HEK293 (cell line): ENCODE data around the gene TMEM187.

Experiments used
- EGR2 ChIP-seq: fragments of 450-650 bp; formaldehyde crosslinking; IDR thresholded peaks from 2 replicates; pipeline ENCODE4 v1.5.1; 2016; ENCODE audit warnings: low read depth, missing biosample characterization, missing genetic modification characterization
- GLI2 ChIP-seq: fragments of 450-650 bp; formaldehyde crosslinking; IDR thresholded peaks from 2 replicates; pipeline ENCODE4; 2017; ENCODE audit warnings: missing biosample characterization, missing genetic modification characterization, low read depth, borderline replicate concordance
- IKZF3 ChIP-seq: fragments of 450-650 bp; IDR thresholded peaks from 2 replicates; pipeline ENCODE4 v1.5.0; 2018; ENCODE audit warnings: missing biosample characterization, mild to moderate bottlenecking, missing genetic modification characterization, moderate library complexity
- KLF10 ChIP-seq: fragments of 450-650 bp; IDR thresholded peaks from 2 replicates; pipeline ENCODE4 v1.5.1; 2018; ENCODE audit warnings: missing biosample characterization, mild to moderate bottlenecking, missing genetic modification characterization
- MYNN ChIP-seq: fragments of 450-650 bp; formaldehyde crosslinking; IDR thresholded peaks from 2 replicates; pipeline ENCODE4 v1.5.1; 2016; ENCODE audit warnings: missing biosample characterization, missing genetic modification characterization, borderline replicate concordance
- YY1 ChIP-seq: fragments of 450-650 bp; formaldehyde crosslinking; IDR thresholded peaks from 2 replicates; pipeline ENCODE4 v1.5.1; 2018; ENCODE audit warnings: missing biosample characterization, missing genetic modification characterization
- ZBTB48 ChIP-seq: fragments of 450-650 bp; formaldehyde crosslinking; IDR thresholded peaks from 2 replicates; pipeline ENCODE4 v1.5.1; 2016; ENCODE audit warnings: missing biosample characterization, missing genetic modification characterization
- ZNF121 ChIP-seq: fragments of 450-650 bp; formaldehyde crosslinking; IDR thresholded peaks from 2 replicates; pipeline ENCODE4 v1.5.1; 2016; ENCODE audit warnings: missing biosample characterization, missing genetic modification characterization
- ZNF184 ChIP-seq: fragments of 450-650 bp; IDR thresholded peaks from 2 replicates; pipeline ENCODE4 v1.5.1; 2018; ENCODE audit warnings: missing biosample characterization, mild to moderate bottlenecking, missing genetic modification characterization
- ZNF2 ChIP-seq: fragments of 450-650 bp; formaldehyde crosslinking; IDR thresholded peaks from 2 replicates; pipeline ENCODE4 v1.5.1; 2016; ENCODE audit warnings: missing biosample characterization, missing genetic modification characterization
- ZNF350 ChIP-seq: fragments of 450-650 bp; formaldehyde crosslinking; IDR thresholded peaks from 2 replicates; pipeline ENCODE4 v1.5.0; 2017; ENCODE audit warnings: missing biosample characterization, mild to moderate bottlenecking, missing genetic modification characterization
- ZNF354C ChIP-seq: fragments of 450-650 bp; formaldehyde crosslinking; IDR thresholded peaks from 2 replicates; pipeline ENCODE4 v1.5.1; 2016; ENCODE audit warnings: missing biosample characterization, missing genetic modification characterization, low read depth, borderline replicate concordance
- ZNF654 ChIP-seq: fragments of 450-650 bp; formaldehyde crosslinking; IDR thresholded peaks from 2 replicates; pipeline ENCODE4 v1.5.1; 2016; ENCODE audit warnings: low read depth, missing biosample characterization, missing genetic modification characterization
- ZNF785 ChIP-seq: fragments of 450-650 bp; formaldehyde crosslinking; IDR thresholded peaks from 2 replicates; pipeline ENCODE4 v1.5.1; 2016; ENCODE audit warnings: missing biosample characterization, missing genetic modification characterization
- ZNF791 ChIP-seq: fragments of 450-650 bp; formaldehyde crosslinking; IDR thresholded peaks from 2 replicates; pipeline ENCODE4 v1.5.1; 2016; ENCODE audit warnings: missing biosample characterization, missing genetic modification characterization
- ZSCAN30 ChIP-seq: fragments of 450-650 bp; IDR thresholded peaks from 2 replicates; pipeline ENCODE4 v1.5.1; 2018; ENCODE audit warnings: missing biosample characterization, mild to moderate bottlenecking, missing genetic modification characterization, moderate library complexity
- TF ChIP-seq, protein P1 (sequence below): fragments of 450-650 bp; formaldehyde crosslinking; optimal IDR thresholded peaks from 2 replicates; pipeline ENCODE3; 2016; ENCODE audit warnings: missing biosample characterization, mild to moderate bottlenecking, missing genetic modification characterization
- TF ChIP-seq, protein P2 (sequence below): fragments of 450-650 bp; formaldehyde crosslinking; IDR thresholded peaks from 2 replicates; pipeline ENCODE4 v1.5.1; 2016; ENCODE audit warnings: missing biosample characterization, missing genetic modification characterization
- TF ChIP-seq, protein P3 (sequence below): fragments of 450-650 bp; formaldehyde crosslinking; IDR thresholded peaks from 2 replicates; pipeline ENCODE4 v1.5.1; 2016; ENCODE audit warnings: missing biosample characterization, missing genetic modification characterization
- TF ChIP-seq, protein P4 (sequence below): fragments of 450-650 bp; formaldehyde crosslinking; IDR thresholded peaks from 2 replicates; pipeline ENCODE4 v1.5.0; 2017; ENCODE audit warnings: missing biosample characterization, missing genetic modification characterization, borderline replicate concordance
- TF ChIP-seq, protein P5 (sequence below): fragments of 450-650 bp; formaldehyde crosslinking; IDR thresholded peaks from 2 replicates; pipeline ENCODE4 v1.5.1; 2016; ENCODE audit warnings: missing biosample characterization, missing genetic modification characterization
- TF ChIP-seq, protein P6 (sequence below): fragments of 450-650 bp; formaldehyde crosslinking; conservative IDR thresholded peaks from 2 replicates; pipeline ENCODE4 v1.5.1; 2016; ENCODE audit warnings: low read depth, missing biosample characterization, missing genetic modification characterization
- TF ChIP-seq, protein P7 (sequence below): fragments of 450-650 bp; formaldehyde crosslinking; IDR thresholded peaks from 2 replicates; pipeline ENCODE4 v1.5.1; 2017; ENCODE audit warnings: missing biosample characterization, missing genetic modification characterization

The TMEM187 gene

DNA sequence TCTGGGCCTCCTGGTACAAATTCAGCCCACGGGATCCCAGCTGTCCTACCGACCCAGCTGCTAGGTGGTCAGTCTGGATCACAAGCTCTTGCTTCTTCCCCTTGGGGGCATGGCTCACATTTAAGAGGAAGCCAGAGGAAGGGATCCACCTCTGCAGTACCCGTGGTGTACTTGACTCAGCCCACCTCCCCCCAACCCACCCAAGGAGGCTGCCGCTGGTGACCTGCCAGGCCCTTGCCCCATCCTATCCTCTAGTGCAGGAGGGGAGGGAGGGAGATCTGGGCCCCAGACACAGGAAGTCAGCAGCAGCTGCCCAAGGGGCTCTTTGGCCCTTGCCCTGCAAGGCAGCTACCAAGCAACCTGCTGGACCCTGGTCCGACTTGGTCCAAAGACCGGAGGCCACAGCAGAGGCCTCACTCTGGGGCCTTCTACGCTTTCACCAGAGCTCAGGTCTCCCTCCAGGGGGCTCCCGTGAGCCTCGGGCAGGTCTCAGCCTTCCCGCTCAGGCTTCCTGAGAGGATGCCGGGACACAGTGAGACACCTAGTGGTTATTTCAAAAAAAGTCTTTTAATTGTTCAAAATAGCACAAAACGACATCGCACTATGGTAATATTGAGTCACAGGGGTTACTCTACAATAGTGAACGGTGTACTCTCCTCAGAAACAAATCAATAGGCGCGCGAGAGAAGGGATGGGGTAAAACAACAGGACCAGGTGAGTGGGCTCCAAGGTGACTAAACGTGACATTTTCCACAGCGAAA is 25.4 kb upstream of the TMEM187 start (continued):
- no peak for TF ChIP-seq ZNF791
- TF ChIP-seq ZNF354C (tag by site-specific recombination), result no peak
- TF ChIP-seq, protein P1, sequence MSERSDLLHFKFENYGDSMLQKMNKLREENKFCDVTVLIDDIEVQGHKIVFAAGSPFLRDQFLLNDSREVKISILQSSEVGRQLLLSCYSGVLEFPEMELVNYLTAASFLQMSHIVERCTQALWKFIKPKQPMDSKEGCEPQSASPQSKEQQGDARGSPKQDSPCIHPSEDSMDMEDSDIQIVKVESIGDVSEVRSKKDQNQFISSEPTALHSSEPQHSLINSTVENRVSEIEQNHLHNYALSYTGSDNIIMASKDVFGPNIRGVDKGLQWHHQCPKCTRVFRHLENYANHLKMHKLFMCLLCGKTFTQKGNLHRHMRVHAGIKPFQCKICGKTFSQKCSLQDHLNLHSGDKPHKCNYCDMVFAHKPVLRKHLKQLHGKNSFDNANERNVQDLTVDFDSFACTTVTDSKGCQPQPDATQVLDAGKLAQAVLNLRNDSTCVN, result no peak
- TF ChIP-seq ZNF121 (tag by site-specific recombination), result no peak
- TF ChIP-seq ZNF184 (tag by site-specific recombination), result no peak
- TF ChIP-seq, protein P2, sequence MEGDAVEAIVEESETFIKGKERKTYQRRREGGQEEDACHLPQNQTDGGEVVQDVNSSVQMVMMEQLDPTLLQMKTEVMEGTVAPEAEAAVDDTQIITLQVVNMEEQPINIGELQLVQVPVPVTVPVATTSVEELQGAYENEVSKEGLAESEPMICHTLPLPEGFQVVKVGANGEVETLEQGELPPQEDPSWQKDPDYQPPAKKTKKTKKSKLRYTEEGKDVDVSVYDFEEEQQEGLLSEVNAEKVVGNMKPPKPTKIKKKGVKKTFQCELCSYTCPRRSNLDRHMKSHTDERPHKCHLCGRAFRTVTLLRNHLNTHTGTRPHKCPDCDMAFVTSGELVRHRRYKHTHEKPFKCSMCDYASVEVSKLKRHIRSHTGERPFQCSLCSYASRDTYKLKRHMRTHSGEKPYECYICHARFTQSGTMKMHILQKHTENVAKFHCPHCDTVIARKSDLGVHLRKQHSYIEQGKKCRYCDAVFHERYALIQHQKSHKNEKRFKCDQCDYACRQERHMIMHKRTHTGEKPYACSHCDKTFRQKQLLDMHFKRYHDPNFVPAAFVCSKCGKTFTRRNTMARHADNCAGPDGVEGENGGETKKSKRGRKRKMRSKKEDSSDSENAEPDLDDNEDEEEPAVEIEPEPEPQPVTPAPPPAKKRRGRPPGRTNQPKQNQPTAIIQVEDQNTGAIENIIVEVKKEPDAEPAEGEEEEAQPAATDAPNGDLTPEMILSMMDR (tag by site-specific recombination), result peak; percentile 96
- TF ChIP-seq, protein P3, sequence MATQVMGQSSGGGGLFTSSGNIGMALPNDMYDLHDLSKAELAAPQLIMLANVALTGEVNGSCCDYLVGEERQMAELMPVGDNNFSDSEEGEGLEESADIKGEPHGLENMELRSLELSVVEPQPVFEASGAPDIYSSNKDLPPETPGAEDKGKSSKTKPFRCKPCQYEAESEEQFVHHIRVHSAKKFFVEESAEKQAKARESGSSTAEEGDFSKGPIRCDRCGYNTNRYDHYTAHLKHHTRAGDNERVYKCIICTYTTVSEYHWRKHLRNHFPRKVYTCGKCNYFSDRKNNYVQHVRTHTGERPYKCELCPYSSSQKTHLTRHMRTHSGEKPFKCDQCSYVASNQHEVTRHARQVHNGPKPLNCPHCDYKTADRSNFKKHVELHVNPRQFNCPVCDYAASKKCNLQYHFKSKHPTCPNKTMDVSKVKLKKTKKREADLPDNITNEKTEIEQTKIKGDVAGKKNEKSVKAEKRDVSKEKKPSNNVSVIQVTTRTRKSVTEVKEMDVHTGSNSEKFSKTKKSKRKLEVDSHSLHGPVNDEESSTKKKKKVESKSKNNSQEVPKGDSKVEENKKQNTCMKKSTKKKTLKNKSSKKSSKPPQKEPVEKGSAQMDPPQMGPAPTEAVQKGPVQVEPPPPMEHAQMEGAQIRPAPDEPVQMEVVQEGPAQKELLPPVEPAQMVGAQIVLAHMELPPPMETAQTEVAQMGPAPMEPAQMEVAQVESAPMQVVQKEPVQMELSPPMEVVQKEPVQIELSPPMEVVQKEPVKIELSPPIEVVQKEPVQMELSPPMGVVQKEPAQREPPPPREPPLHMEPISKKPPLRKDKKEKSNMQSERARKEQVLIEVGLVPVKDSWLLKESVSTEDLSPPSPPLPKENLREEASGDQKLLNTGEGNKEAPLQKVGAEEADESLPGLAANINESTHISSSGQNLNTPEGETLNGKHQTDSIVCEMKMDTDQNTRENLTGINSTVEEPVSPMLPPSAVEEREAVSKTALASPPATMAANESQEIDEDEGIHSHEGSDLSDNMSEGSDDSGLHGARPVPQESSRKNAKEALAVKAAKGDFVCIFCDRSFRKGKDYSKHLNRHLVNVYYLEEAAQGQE (tag by site-specific recombination), result no peak
- no peak for TF ChIP-seq KLF10 (tag by site-specific recombination)
- TF ChIP-seq YY1, result no peak
- no peak for TF ChIP-seq ZNF350
- TF ChIP-seq ZNF654 (tag by site-specific recombination), result peak; percentile 89
- TF ChIP-seq MYNN (tag by site-specific recombination), result no peak
- TF ChIP-seq IKZF3 (tag by site-specific recombination), result no peak
- TF ChIP-seq ZNF785 (tag by site-specific recombination), result no peak
- TF ChIP-seq, protein P4, sequence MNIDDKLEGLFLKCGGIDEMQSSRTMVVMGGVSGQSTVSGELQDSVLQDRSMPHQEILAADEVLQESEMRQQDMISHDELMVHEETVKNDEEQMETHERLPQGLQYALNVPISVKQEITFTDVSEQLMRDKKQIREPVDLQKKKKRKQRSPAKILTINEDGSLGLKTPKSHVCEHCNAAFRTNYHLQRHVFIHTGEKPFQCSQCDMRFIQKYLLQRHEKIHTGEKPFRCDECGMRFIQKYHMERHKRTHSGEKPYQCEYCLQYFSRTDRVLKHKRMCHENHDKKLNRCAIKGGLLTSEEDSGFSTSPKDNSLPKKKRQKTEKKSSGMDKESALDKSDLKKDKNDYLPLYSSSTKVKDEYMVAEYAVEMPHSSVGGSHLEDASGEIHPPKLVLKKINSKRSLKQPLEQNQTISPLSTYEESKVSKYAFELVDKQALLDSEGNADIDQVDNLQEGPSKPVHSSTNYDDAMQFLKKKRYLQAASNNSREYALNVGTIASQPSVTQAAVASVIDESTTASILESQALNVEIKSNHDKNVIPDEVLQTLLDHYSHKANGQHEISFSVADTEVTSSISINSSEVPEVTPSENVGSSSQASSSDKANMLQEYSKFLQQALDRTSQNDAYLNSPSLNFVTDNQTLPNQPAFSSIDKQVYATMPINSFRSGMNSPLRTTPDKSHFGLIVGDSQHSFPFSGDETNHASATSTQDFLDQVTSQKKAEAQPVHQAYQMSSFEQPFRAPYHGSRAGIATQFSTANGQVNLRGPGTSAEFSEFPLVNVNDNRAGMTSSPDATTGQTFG (tag by site-specific recombination), result no peak
- TF ChIP-seq, protein P5, sequence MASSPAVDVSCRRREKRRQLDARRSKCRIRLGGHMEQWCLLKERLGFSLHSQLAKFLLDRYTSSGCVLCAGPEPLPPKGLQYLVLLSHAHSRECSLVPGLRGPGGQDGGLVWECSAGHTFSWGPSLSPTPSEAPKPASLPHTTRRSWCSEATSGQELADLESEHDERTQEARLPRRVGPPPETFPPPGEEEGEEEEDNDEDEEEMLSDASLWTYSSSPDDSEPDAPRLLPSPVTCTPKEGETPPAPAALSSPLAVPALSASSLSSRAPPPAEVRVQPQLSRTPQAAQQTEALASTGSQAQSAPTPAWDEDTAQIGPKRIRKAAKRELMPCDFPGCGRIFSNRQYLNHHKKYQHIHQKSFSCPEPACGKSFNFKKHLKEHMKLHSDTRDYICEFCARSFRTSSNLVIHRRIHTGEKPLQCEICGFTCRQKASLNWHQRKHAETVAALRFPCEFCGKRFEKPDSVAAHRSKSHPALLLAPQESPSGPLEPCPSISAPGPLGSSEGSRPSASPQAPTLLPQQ (tag by site-specific recombination), result no peak
- TF ChIP-seq ZNF2 (tag by site-specific recombination), result peak; percentile 30; the same call in 1 of the 2 replicates
- TF ChIP-seq ZSCAN30 (tag by site-specific recombination), result peak; percentile 74; the same call in 1 of the 2 replicates
- TF ChIP-seq, protein P6, sequence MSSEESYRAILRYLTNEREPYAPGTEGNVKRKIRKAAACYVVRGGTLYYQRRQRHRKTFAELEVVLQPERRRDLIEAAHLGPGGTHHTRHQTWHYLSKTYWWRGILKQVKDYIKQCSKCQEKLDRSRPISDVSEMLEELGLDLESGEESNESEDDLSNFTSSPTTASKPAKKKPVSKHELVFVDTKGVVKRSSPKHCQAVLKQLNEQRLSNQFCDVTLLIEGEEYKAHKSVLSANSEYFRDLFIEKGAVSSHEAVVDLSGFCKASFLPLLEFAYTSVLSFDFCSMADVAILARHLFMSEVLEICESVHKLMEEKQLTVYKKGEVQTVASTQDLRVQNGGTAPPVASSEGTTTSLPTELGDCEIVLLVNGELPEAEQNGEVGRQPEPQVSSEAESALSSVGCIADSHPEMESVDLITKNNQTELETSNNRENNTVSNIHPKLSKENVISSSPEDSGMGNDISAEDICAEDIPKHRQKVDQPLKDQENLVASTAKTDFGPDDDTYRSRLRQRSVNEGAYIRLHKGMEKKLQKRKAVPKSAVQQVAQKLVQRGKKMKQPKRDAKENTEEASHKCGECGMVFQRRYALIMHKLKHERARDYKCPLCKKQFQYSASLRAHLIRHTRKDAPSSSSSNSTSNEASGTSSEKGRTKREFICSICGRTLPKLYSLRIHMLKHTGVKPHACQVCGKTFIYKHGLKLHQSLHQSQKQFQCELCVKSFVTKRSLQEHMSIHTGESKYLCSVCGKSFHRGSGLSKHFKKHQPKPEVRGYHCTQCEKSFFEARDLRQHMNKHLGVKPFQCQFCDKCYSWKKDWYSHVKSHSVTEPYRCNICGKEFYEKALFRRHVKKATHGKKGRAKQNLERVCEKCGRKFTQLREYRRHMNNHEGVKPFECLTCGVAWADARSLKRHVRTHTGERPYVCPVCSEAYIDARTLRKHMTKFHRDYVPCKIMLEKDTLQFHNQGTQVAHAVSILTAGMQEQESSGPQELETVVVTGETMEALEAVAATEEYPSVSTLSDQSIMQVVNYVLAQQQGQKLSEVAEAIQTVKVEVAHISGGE (tag by site-specific recombination), result 0 out of 2 replicates have a peak, but pooled peaks have one; percentile 13
- no peak for TF ChIP-seq ZBTB48
- TF ChIP-seq GLI2 (tag by site-specific recombination), result no peak
- 0 out of 2 replicates have a peak, but pooled peaks have one; percentile 6 for TF ChIP-seq EGR2
- TF ChIP-seq, protein P7, sequence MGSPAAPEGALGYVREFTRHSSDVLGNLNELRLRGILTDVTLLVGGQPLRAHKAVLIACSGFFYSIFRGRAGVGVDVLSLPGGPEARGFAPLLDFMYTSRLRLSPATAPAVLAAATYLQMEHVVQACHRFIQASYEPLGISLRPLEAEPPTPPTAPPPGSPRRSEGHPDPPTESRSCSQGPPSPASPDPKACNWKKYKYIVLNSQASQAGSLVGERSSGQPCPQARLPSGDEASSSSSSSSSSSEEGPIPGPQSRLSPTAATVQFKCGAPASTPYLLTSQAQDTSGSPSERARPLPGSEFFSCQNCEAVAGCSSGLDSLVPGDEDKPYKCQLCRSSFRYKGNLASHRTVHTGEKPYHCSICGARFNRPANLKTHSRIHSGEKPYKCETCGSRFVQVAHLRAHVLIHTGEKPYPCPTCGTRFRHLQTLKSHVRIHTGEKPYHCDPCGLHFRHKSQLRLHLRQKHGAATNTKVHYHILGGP, result no peak
